Measurements from ENCODE around the gene VTI1A. TPM values are rescaled to one million over a fixed set of nuclear protein-coding genes. Genes with fewer than 3 reads are reported as not detected.

The VTI1A gene
- total RNA-seq, 1 donor from 2014 or later: 33.3 TPM

GRCh38 chr10:112512294-112512693 is 65.3 kb downstream of the VTI1A start:
- no peaks in the 10 kb centered on the region for H3K27me3 ChIP-seq (ENCODE audit: insufficient read depth, low read length)
- no peaks in the 10 kb centered on the region for H3K9me3 ChIP-seq (ENCODE audit: insufficient read depth, low read depth, low read length)

DNA sequence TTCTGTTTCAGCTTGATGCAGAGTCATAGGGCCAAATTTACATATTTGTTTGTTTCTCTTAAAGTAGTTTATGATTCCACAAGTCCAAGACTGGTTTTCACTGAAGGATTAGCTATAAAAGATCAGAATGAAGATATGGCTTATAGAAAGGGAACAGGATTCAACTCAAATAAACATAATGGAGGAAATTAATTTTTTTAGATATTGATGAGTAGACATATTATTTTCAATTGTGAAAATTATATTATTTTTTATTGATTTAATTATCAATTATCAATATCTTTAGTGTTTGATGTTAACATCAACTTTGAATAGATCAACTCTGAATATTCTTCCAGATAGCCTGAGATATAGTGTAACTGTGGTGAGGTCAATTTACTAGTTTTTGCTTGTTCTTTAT is 68.1 kb downstream of the VTI1A start:
- no peak for DNase-seq (ENCODE audit: low read depth)
- TF ChIP-seq CTCF (IDR thresholded peaks at IDR 0.05; ENCODE audit: insufficient read depth, low read depth, low read length): no peak
- Mint-ChIP-seq H3K9me3 (ENCODE audit: unreplicated experiment) (no peaks in the 10 kb centered on the region), H3K27ac (ENCODE audit: unreplicated experiment) (no peak overlapping the region), H3K4me1 (ENCODE audit: low read depth, unreplicated experiment) (no peaks in the 10 kb centered on the region), H3K27me3 (ENCODE audit: low read depth, unreplicated experiment) (no peaks in the 10 kb centered on the region), H3K36me3 (ENCODE audit: low read depth, unreplicated experiment) (peaks cover 10% of the 10 kb centered on the region), H3K4me3 (ENCODE audit: unreplicated experiment) (no peak overlapping the region)
- no peaks in the 10 kb centered on the region for H3K9me3 ChIP-seq (ENCODE audit: insufficient read depth, low read depth, low read length)
- H3K79me2 ChIP-seq (ENCODE audit: insufficient read depth, low read length): no peaks in the 10 kb centered on the region
- H4K20me1 ChIP-seq (ENCODE audit: insufficient read depth, low read length): peaks cover 10% of the 10 kb centered on the region
- H3K9ac ChIP-seq (ENCODE audit: low read length): no peak overlapping the region
- no peaks in the 10 kb centered on the region for H3K27me3 ChIP-seq (ENCODE audit: insufficient read depth, low read length)
- FAIRE-seq: no peak
- peaks cover 6% of the 10 kb centered on the region for H3K4me1 ChIP-seq (ENCODE audit: insufficient read depth, low read length)
- H3K4me3 ChIP-seq (ENCODE audit: insufficient read depth, low read depth, low read length): no peak overlapping the region
- H2AFZ ChIP-seq (ENCODE audit: low read depth, low read length): no peak overlapping the region
- no peak overlapping the region for H3K27ac ChIP-seq (ENCODE audit: low read depth, low read length)
- H3K36me3 ChIP-seq (ENCODE audit: insufficient read depth, low read length): no peaks in the 10 kb centered on the region
- H3K4me2 ChIP-seq (ENCODE audit: low read length): no peak overlapping the region

More at GRCh38 chr10:112512294-112512693, 65.3 kb downstream of the VTI1A start:
- Mint-ChIP-seq H3K4me3 (ENCODE audit: unreplicated experiment) (no peak overlapping the region), H3K27me3 (ENCODE audit: low read depth, unreplicated experiment) (no peaks in the 10 kb centered on the region), H3K4me1 (ENCODE audit: low read depth, unreplicated experiment) (peaks cover 10% of the 10 kb centered on the region), H3K9me3 (ENCODE audit: unreplicated experiment) (no peaks in the 10 kb centered on the region), H3K36me3 (ENCODE audit: low read depth, unreplicated experiment) (peaks cover 12% of the 10 kb centered on the region), H3K27ac (ENCODE audit: unreplicated experiment) (no peak overlapping the region)
- TF ChIP-seq EZH2 (IDR thresholded peaks at IDR 0.05; ENCODE audit: insufficient read depth, low read length): no peak
- no peak for TF ChIP-seq CTCF (IDR thresholded peaks at IDR 0.05; ENCODE audit: insufficient read depth, low read depth, low read length)
- peaks cover 14% of the 10 kb centered on the region for H4K20me1 ChIP-seq (ENCODE audit: insufficient read depth, low read length)
- H3K79me2 ChIP-seq (ENCODE audit: insufficient read depth, low read length): no peaks in the 10 kb centered on the region
- no peak for DNase-seq (ENCODE audit: low read depth)
- H2AFZ ChIP-seq (ENCODE audit: low read depth, low read length): no peak overlapping the region
- no peak overlapping the region for H3K27ac ChIP-seq (ENCODE audit: low read depth, low read length)
- H3K4me1 ChIP-seq (ENCODE audit: insufficient read depth, low read length): peaks cover 3% of the 10 kb centered on the region
- no peak overlapping the region for H3K9ac ChIP-seq (ENCODE audit: low read length)
- no peak for FAIRE-seq
- H3K36me3 ChIP-seq (ENCODE audit: insufficient read depth, low read length): no peaks in the 10 kb centered on the region
- no peak overlapping the region for H3K4me2 ChIP-seq (ENCODE audit: low read length)
- no peak overlapping the region for H3K4me3 ChIP-seq (ENCODE audit: insufficient read depth, low read depth, low read length)

GRCh38 chr10:112515852-112516251 is 68.8 kb downstream of the VTI1A start:
- no peak overlapping the region for H2AFZ ChIP-seq (ENCODE audit: low read depth, low read length)
- H3K4me1 ChIP-seq (ENCODE audit: insufficient read depth, low read length): peaks cover 6% of the 10 kb centered on the region
- no peak overlapping the region for H3K4me2 ChIP-seq (ENCODE audit: low read length)
- H3K4me3 ChIP-seq (ENCODE audit: insufficient read depth, low read depth, low read length): no peak overlapping the region
- no peak for DNase-seq (ENCODE audit: low read depth)
- no peaks in the 10 kb centered on the region for H3K36me3 ChIP-seq (ENCODE audit: insufficient read depth, low read length)
- no peaks in the 10 kb centered on the region for H3K79me2 ChIP-seq (ENCODE audit: insufficient read depth, low read length)
- no peak for FAIRE-seq
- peaks cover 10% of the 10 kb centered on the region for H3K36me3 Mint-ChIP-seq (ENCODE audit: low read depth, unreplicated experiment)
- peaks cover 10% of the 10 kb centered on the region for H4K20me1 ChIP-seq (ENCODE audit: insufficient read depth, low read length)
- no peak overlapping the region for H3K27ac ChIP-seq (ENCODE audit: low read depth, low read length)
- no peak overlapping the region for H3K9ac ChIP-seq (ENCODE audit: low read length)
- no peaks in the 10 kb centered on the region for H3K27me3 ChIP-seq (ENCODE audit: insufficient read depth, low read length)
- no peak overlapping the region for H3K4me3 Mint-ChIP-seq (ENCODE audit: unreplicated experiment)
- H3K9me3 ChIP-seq (ENCODE audit: insufficient read depth, low read depth, low read length): no peaks in the 10 kb centered on the region
- no peaks in the 10 kb centered on the region for H3K9me3 Mint-ChIP-seq (ENCODE audit: unreplicated experiment)
- no peak for TF ChIP-seq EZH2 (IDR thresholded peaks at IDR 0.05; ENCODE audit: insufficient read depth, low read length)
- TF ChIP-seq CTCF (IDR thresholded peaks at IDR 0.05; ENCODE audit: insufficient read depth, low read depth, low read length): no peak
- H3K27ac Mint-ChIP-seq (ENCODE audit: unreplicated experiment): no peak overlapping the region
- H3K27me3 Mint-ChIP-seq (ENCODE audit: low read depth, unreplicated experiment): no peaks in the 10 kb centered on the region
- H3K4me1 Mint-ChIP-seq (ENCODE audit: low read depth, unreplicated experiment): no peaks in the 10 kb centered on the region

Measured in astrocyte (in vitro differentiated cells and primary cell).